AG09319 (cell line): Measurements from ENCODE around the gene KCNH4.
A peak's percentile ranks its signal among the peaks of the same experiment; 100 is the strongest.

ENCODE experiments used
- DNase-seq: peaks from one replicate; pipeline ENCODE4 v3.0.0-alpha.2; 2010; ENCODE audit warnings: low read depth; ENCODE audit errors: extremely low read depth
- TF ChIP-seq, protein P1 (sequence below): IDR thresholded peaks from 2 replicates; pipeline ENCODE4 v1.5.1; 2011; ENCODE audit warnings: low read depth, mild to moderate bottlenecking, inconsistent platforms, low read length, moderate library complexity

KCNH4 gene

GRCh38 chr17:42185621-42185930 lies 4.6 kb upstream of the KCNH4 start:
- no peak for DNase-seq
- TF ChIP-seq, protein P1, sequence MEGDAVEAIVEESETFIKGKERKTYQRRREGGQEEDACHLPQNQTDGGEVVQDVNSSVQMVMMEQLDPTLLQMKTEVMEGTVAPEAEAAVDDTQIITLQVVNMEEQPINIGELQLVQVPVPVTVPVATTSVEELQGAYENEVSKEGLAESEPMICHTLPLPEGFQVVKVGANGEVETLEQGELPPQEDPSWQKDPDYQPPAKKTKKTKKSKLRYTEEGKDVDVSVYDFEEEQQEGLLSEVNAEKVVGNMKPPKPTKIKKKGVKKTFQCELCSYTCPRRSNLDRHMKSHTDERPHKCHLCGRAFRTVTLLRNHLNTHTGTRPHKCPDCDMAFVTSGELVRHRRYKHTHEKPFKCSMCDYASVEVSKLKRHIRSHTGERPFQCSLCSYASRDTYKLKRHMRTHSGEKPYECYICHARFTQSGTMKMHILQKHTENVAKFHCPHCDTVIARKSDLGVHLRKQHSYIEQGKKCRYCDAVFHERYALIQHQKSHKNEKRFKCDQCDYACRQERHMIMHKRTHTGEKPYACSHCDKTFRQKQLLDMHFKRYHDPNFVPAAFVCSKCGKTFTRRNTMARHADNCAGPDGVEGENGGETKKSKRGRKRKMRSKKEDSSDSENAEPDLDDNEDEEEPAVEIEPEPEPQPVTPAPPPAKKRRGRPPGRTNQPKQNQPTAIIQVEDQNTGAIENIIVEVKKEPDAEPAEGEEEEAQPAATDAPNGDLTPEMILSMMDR = no peak

GRCh38 chr17:42184713-42185620 lies 4.0 kb upstream of the KCNH4 start, which contains the start of gene HCRT:
TSS of gene HCRT (minus strand) at chr17:42185452. CDS start at chr17:42185365, 87 bp downstream.
- TF ChIP-seq, protein P1 = no peak
- DNase-seq = no peak

DNA sequence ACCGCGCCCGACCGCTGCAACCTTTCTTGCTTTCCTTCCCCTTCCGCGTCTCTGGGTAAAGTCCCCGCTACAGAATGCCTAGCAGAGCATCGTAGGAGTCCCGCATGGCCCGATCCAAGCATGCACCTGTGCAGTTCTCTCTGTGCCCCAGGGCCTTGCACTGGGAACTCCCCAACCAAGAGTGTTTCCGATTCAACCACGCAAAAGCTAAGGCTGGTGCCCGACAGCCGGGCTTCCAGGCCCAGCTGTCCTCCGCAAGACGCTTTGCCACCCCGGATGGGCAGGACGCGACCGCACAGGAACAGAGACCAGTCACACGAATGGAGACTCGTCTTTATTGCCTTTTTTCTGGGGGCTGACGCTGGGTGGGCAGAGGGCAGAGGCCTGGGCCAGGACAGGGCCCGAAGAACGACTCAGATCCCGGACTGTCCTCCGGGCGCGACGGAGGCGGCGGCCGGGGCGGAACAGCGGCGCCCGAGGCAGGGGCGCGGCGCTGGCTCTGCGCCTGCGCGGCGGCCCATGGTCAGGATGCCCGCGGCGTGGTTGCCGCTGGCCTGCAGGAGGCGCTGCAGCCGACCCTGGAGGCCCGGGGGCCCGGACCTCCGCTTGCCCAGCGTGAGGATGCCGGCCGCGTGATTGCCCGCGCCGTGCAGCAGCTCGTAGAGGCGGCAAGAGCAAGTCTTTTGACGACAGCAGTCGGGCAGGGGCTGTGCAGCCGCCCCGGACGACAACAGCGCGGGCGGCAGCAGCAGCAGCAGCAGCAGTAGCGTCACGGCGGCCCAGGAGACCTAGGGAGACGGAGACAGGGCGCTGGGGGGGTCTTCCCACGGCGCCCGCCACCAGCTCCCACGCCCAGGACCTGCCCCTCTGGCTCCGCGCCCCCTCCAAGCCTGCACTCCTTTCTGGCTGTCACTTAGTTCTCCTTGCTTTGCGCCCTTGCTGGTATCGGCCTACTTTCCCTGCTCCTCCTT lies 3.1 kb upstream of the KCNH4 start:
- TF ChIP-seq, protein P1 = peak; percentile 53
- peak; percentile 31 for DNase-seq

DNA sequence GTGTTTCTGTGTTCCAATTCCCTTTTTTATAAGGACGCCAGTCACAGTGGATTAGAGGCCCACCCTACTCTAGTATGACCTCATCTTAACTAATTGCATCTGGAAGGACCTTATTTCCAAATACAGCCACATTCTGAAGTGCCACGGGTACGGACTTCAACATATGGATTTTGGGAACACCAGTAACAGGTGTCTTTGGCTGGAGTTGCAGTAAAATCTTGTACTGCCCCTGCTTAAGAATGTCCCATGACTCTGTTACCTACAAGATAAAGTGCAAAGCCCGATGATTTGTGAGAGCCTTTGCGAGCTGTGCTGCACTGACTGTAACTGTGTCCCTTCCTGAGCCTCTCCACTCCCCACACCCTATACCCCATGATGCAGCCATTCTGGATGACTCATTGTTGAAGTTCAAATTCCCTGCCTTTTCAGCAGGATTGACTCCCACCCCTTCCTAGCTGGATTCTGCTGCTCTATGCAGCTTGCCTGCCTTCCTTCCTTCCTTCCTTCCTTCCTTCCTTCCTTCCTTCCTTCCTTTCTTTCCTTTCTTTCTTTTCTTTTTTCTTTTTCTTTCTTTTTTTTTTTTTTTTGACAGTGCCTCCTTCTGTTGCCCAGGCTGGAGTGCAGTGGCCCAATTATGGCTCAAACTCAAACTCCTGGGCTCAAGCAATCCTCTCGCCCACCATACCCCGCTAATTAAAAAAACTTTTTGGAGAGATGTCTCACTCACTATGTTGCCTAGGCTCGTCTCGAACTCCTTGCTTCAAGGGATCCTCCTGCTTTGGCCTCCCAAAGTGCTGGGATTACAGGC lies 2.2 kb upstream of the KCNH4 start:
- TF ChIP-seq, protein P1 = no peak

GRCh38 chr17:42181851-42182207 lies 887 bp upstream of the KCNH4 start:
- TF ChIP-seq, protein P1 = no peak
- DNase-seq = no peak

More for the DNA sequence above, 2.2 kb upstream of the KCNH4 start:
- DNase-seq = no peak

DNA sequence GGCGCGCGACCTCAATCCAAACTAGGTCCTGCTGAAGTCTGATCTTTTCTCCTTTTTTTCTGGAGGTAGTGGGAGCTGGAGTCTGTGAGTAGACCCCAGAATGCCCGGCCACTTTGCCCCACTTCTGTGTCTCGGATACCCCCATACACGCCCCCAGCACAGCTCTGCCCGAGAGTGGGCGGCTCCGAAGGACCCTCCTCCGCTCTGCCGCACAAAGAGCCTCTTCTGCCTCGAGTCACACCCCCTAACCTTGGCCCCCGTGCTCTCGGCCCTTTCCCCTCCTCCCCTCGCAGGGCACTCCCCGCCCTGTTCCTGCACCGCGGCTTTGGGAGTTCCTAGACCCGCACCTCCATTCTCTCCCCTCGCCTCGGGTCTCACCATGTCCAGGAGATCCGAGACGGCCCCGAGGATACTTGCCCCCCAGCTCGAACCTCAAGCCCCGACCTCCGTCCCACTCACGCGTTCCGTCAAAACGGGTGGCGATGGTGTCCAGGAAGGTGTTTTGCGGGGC lies 476 bp downstream of the KCNH4 start:
- no peak for DNase-seq
- TF ChIP-seq, protein P1 = no peak
